ENCODE data around the gene NCK1. TPM values are rescaled to one million over a fixed set of nuclear protein-coding genes. Genes with fewer than 3 reads are reported as not detected.

Gene NCK1
- total RNA-seq, 4 donors from 2014 or later, result 34.9 to 57.7 (median 50.8) TPM

GRCh38 chr3:136947477-136947876, 85.5 kb downstream of the NCK1 start:
- TF ChIP-seq CTCF (IDR thresholded peaks at IDR 0.05), result no peak
- ATAC-seq (ENCODE audit: low FRiP score) (no peak), DNase-seq (ENCODE audit: low spot score) (no peak)

GRCh38 chr3:136949146-136949545, 87.1 kb downstream of the NCK1 start:
- DNase-seq (ENCODE audit: low spot score) (no peak), ATAC-seq (ENCODE audit: low FRiP score) (no peak)
- no peak for TF ChIP-seq CTCF (IDR thresholded peaks at IDR 0.05)

DNA sequence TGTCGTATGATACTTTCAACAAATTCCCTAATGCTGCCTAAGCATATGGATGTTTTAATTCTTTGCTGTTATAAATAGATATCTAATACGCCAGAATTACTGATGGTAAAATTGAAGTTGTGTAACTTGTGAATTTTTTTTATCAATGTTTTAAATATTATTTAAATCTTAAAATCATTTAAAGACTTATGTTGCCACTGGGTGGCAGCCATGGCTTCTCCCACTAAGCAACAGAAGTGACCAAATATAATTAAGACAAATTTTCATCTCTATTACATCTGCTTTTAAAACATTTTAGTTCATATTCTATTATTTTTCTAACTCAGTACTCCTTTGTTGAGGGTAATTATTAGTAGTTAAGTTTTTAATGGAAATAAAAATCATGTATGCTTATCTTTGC, 87.7 kb downstream of the NCK1 start:
- ATAC-seq (ENCODE audit: low FRiP score), result no peak
- no peak for TF ChIP-seq CTCF (IDR thresholded peaks at IDR 0.05)
- DNase-seq (ENCODE audit: low spot score), result no peak

DNA sequence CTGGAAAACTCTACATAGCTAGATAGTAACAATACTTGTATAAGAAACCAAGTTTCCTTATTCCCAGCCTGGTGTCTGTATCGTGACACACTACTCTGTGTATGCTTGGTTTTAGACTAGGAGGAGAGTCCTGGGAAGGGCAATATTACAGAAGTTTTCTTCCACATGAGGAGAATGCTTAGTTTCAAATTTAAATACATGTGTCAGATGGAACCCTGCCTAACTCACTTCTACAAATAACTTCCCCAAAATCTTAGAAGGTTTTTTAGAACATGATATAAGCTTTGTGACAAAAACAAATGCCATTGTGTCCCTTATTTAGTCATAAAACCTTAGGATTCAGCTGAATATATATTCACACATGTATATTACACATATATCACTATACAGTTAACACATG, 88.6 kb downstream of the NCK1 start:
- no peak for DNase-seq (ENCODE audit: low spot score)
- no peak for TF ChIP-seq CTCF (IDR thresholded peaks at IDR 0.05)
- no peak for ATAC-seq (ENCODE audit: low FRiP score)

DNA sequence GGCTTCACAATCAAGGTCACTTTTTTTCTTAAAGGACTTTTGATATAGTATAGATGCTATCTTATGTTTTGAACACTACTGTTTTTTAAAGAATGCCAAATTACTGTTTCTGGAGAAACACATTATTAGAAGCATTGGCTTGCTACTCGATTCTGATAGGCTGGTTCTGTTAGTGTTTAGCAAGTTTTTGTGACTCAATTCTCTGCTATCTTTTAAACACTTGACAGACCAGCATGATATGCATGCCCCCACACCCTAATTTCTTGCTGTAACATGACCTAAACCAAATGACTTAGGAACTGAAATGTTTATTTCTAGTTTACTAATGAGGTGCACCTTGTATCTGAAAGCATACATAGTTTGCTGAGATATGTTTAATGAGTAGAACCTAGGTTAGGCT, 90.3 kb downstream of the NCK1 start:
- ATAC-seq (ENCODE audit: low FRiP score), result no peak
- no peak for DNase-seq (ENCODE audit: low spot score)
- no peak for TF ChIP-seq CTCF (IDR thresholded peaks at IDR 0.05)

DNA sequence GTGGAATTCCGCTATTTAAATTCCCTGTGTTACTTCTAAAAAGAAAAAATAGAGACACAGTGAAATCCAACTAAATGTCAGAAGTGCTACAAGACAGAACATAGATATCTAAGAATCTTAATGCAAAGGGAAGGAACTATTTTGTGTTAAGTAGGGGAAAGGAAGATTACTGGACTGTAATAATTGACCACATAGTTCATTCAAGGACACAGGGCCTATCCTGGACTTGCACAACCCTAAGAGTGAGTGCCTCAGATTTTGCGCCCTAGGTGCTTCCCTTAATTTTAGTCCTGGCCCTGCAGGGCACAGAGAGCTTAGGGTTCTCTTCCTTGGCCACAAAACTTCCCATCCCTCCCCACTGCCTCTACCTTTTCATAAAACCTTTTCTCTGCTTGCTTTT, 92.2 kb downstream of the NCK1 start:
- TF ChIP-seq CTCF (IDR thresholded peaks at IDR 0.05), result no peak
- ATAC-seq (ENCODE audit: low FRiP score) (no peak), DNase-seq (ENCODE audit: low spot score) (no peak)

DNA sequence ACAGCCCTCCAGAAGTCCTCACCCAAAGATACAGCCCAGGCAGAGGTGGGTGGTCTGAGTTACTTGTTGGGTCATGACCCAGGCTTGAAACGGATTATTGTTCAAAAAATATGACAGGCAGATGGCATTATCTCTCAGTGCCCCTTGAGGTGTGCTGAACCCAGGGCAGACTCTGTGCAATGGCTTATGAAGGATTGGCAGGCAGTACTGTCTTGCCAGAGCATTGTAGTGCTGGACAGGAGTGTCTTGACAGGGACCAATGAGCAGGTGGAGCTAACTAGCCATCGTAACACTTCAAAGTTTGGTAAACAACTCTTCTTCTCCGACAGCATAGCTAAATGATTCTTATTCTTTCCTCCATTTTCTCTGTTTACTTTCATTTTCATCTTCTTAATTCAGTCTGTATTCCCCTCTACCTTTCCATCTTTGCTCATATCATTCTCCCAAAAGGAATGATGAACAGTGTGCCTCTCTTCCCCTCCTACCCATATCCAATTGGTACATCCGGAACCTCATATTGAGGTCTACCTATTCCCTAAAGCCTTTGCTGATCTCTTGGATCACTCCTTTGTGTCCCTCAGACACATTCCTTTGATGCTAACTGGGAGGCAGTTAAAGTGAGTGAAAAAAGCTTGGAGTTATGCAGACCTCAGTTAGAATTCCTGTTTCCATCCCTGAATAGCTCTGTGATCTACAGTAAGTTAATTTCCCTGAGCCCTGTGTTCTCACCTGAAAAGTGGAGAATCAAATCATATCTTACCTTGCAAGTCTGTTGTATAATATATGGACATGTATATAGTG, 93.2 kb downstream of the NCK1 start:
- DNase-seq (ENCODE audit: low spot score) (no peak), ATAC-seq (ENCODE audit: low FRiP score) (no peak)
- no peak for TF ChIP-seq CTCF (IDR thresholded peaks at IDR 0.05)

Measured in omental fat pad (tissue), 4 donors.